Fibroblast of pulmonary artery (primary cell): Measurements from ENCODE around the gene CPB2.

ENCODE experiments used
- DNase-seq: peaks from one replicate; pipeline ENCODE4 v3.0.0-alpha.2; 2010; ENCODE audit warnings: low read depth
- H3K4me3 ChIP-seq: replicated peaks from 2 replicates; pipeline ENCODE4 v1.5.1; 2011; ENCODE audit warnings: low read depth, mild to moderate bottlenecking, control low read depth, low read length, moderate library complexity
- CTCF ChIP-seq: IDR thresholded peaks from 2 replicates; pipeline ENCODE4 v1.5.1; 2011; ENCODE audit warnings: mild to moderate bottlenecking, control low read depth, low read length, inconsistent platforms; ENCODE audit errors: missing control alignments

CPB2 gene

DNA sequence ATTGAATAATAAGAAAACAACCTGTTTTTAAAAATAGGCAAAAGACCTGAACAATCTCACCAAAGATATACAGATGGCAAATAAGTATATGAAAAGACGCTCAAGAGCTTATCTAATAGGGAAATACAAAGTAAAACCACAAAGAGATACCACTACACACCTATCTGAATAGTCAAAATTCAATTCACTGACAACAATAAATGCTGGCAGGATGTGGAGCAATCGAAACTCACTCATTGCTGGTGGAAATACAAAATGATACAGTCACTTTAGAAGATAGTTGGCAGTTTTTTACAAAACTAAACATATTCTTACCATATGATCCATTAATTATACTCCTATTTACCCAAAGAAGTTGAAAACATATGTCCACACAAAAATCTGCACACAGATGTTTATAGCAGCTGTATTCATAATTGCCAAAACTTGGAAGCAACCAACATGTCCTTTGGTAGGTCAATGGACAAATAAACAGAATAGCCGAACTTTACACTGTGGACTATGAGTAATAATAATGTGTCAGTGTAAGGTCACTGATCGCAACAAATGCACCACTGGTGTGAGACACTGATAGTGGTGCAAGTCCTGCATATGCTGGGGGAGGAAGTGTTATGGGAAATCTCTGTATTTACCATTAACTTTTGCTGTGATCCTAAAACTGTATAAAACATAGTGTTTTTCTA lies 73.1 kb downstream of the CPB2 start:
- no peak overlapping the region for H3K4me3 ChIP-seq
- TF ChIP-seq CTCF: no peak
- no peak for DNase-seq

DNA sequence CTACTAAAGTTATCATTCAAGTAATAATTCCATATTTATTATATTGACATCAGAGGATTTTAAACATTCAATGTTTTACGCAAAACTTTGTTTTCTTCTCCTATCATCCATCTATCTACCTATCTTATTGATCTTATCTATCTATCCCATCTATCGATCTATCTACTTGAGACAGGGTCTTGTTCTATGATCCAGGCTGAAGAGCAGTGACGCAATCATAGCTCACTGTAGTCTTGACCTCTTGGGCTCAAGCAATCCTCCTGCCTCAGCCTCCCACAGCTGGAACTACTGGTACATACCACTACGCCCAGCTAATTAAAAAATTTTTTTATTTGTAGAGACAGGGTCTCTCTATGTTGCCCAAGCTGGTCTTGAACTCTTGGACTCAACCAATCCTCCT lies 79.7 kb downstream of the CPB2 start:
- H3K4me3 ChIP-seq: no peak overlapping the region
- no peak for DNase-seq
- TF ChIP-seq CTCF: no peak

- H3K4me3 ChIP-seq: no peak overlapping the region
- no peak for DNase-seq
- no peak for TF ChIP-seq CTCF
These were observed 82.4 kb downstream of the CPB2 start for GRCh38 chr13:46022481-46022880.

DNA sequence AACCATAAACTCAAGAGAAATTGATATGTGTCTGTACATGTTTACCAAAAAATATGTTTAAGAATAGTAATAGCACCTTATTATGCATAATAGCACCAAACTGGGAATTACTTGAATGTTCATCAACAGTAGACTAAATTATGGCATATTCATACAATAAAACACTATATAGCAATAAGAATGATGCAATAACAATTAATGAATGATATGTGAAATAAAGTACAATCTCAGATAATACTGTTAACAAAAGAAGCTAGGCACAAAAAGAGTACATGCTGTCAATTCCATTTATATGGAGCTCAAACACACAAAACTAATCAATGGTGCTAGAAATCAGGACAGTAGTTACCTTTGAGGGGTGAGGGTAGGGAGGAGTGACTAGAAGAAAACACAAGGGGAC lies 88.6 kb downstream of the CPB2 start:
- no peak for TF ChIP-seq CTCF
- H3K4me3 ChIP-seq: no peak overlapping the region
- DNase-seq: no peak

GRCh38 chr13:46015366-46015765 lies 89.5 kb downstream of the CPB2 start:
- DNase-seq: no peak
- no peak overlapping the region for H3K4me3 ChIP-seq
- no peak for TF ChIP-seq CTCF

- no peak for DNase-seq
- H3K4me3 ChIP-seq: no peak overlapping the region
- no peak for TF ChIP-seq CTCF
These were observed 92.4 kb downstream of the CPB2 start for GRCh38 chr13:46012404-46012803.

DNA sequence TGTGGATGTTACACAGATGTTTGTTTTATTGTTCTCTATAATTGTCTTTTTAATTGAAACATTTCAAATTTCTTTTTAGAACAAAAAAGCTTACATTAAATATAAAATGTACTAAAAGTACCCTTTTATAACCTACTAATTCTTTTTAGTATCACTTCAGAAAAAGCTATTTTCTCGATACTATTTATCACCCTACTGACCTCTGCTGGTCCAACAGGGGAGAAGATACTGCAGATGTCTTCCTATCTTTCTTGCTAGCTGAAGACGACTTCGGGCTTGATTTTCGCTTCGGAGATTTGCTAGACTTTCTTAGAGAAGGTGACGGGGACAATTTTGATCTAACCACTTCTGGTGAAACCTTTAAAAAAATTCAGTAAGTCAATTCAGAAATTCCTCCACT lies 94.7 kb downstream of the CPB2 start:
- no peak overlapping the region for H3K4me3 ChIP-seq
- peak; percentile 8 for DNase-seq
- peak; percentile 36 for TF ChIP-seq CTCF
